Muscle layer of duodenum (tissue), 2 donors: ENCODE data around the gene KCNN1.

Experiments
- H3K27ac ChIP-seq: one replicate; pipeline ENCODE4 v1.7.0; 2013; ENCODE audit warnings: mild to moderate bottlenecking, low read length
- H3K27me3 ChIP-seq: one replicate; pipeline ENCODE4 v1.7.0; 2013; ENCODE audit warnings: low read depth, mild to moderate bottlenecking, control low read depth, low read length
- H3K36me3 ChIP-seq, 2 donors: one replicate each; pipeline ENCODE4 v1.7.0; 2013; ENCODE audit warnings: low read length in 2 of 2, control low read depth in 1 of 2, mild to moderate bottlenecking in 1 of 2; ENCODE audit not compliant: insufficient read depth in 2 of 2, control insufficient read depth in 1 of 2
- H3K4me1 ChIP-seq, 2 donors: one replicate each; pipeline ENCODE4 v1.7.0; 2013; ENCODE audit warnings: low read length in 2 of 2, mild to moderate bottlenecking in 2 of 2, control low read depth in 1 of 2, moderate library complexity in 1 of 2; ENCODE audit not compliant: insufficient read depth in 2 of 2, control insufficient read depth in 1 of 2
- H3K4me3 ChIP-seq, 2 donors: one replicate each; pipeline ENCODE4 v1.7.0; 2013; ENCODE audit warnings: low read length in 2 of 2, low read depth in 1 of 2, mild to moderate bottlenecking in 1 of 2
- H3K9me3 ChIP-seq, 2 donors: one replicate each; pipeline ENCODE4 v1.7.0; 2013; ENCODE audit warnings: low read length in 2 of 2, control low read depth in 1 of 2, mild to moderate bottlenecking in 1 of 2; ENCODE audit not compliant: control insufficient read depth in 1 of 2
- donor health status: healthy.

The KCNN1 gene

DNA sequence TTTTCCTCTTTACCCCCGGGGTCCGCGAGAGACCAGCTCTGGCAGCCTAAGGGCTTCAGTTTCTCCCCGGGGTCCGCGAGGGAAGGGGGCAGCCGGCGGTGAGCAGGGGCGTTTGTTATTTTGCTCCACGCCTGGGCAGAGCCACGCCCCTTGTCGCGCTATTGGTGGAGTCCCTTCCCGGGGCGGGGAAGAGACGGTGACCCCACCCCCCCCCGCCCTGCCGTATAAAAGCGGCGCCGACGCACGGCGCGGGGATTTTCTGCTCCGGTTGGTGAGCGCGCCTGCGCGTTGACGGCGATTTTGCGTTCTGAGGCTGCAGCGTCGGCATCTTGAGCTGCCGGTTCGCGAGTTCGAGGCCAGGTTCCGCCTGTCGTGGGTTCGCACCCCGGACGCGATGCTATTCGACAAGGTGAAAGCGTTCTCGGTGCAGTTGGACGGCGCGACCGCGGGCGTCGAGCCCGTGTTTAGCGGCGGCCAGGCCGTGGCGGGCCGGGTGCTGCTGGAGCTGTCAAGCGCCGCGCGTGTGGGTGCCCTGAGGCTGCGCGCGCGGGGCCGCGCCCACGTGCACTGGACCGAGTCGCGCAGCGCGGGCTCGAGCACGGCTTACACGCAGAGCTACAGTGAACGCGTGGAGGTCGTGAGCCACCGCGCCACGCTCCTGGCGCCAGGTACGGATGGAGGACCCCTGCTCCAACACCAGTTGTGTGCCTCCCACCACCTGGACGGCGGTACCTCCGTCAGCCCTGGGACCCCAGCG lies 41.2 kb downstream of the KCNN1 start, which contains the start of gene ARRDC2:
TSS of gene ARRDC2 (plus strand) at position 254 of the 757 bp plus-strand sequence. CDS start at position 395, 141 bp downstream.
- peak within 1 kb of the TSS; percentile 66 to 76 for H3K4me3 ChIP-seq
- H3K9me3 ChIP-seq = no peaks in the 10 kb centered on the region
- peak within 1 kb of the TSS; percentile 63 for H3K27ac ChIP-seq
- H3K36me3 ChIP-seq = peaks cover 17 to 28% of the 10 kb centered on the region in 2 donors
- peaks cover 0 to 20% of the 10 kb centered on the region in 2 donors for H3K4me1 ChIP-seq
- no peaks in the 10 kb centered on the region for H3K27me3 ChIP-seq

DNA sequence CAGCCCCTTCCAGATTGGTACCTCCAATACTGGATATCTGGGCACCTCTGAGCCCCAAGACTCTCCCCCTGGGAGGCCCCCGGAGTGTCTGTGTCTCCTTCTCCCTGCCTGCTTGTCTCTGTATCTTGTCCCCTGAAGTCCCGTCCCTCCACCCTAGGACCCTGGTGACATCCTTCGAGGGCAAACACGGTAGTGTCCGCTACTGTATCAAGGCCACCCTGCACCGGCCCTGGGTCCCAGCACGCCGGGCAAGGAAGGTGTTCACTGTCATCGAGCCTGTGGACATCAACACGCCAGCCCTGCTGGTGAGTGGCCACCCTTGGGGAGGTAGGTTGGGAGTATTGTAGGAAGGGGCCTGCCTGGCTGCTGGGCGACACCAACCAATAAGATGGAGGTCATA lies 41.9 kb downstream of the KCNN1 start:
- Histone ChIP-seq H3K27me3 (no peaks in the 10 kb centered on the region), H3K27ac (no peak overlapping the region), H3K36me3 (peaks cover 24 to 36% of the 10 kb centered on the region in 2 donors), H3K9me3 (no peaks in the 10 kb centered on the region), H3K4me1 (peaks cover 0 to 20% of the 10 kb centered on the region in 2 donors), H3K4me3 (peak overlapping the region; percentile 39 to 76)

DNA sequence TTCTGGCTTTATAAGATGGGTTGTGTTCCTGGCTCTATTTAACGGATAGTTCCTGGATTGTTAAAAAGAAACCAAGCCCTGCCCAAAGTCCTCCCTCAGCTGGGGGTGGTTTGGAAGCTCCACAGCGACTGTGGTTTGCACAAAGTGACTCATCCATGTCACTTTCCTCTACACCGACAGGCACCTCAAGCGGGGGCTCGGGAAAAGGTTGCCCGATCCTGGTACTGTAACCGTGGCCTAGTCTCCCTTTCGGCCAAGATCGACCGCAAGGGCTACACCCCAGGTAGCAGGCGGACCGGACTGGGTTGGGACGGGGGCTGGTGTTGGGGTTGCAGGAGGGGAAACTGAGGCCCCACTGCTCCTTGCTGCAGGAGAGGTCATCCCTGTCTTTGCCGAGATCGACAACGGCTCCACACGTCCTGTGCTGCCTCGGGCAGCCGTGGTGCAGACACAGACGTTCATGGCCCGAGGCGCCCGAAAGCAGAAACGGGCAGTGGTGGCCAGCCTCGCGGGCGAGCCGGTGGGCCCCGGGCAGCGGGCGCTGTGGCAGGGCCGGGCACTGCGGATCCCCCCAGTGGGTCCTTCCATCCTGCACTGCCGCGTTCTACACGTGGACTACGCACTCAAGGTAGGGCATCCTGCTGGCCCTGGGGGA lies 42.6 kb downstream of the KCNN1 start:
- Histone ChIP-seq H3K27ac (no peak overlapping the region), H3K9me3 (no peaks in the 10 kb centered on the region), H3K36me3 (peaks cover 24 to 41% of the 10 kb centered on the region in 2 donors), H3K27me3 (no peaks in the 10 kb centered on the region), H3K4me1 (peaks cover 0 to 20% of the 10 kb centered on the region in 2 donors), H3K4me3 (peak overlapping the region in 1 of 2 donors; percentile 76)

DNA sequence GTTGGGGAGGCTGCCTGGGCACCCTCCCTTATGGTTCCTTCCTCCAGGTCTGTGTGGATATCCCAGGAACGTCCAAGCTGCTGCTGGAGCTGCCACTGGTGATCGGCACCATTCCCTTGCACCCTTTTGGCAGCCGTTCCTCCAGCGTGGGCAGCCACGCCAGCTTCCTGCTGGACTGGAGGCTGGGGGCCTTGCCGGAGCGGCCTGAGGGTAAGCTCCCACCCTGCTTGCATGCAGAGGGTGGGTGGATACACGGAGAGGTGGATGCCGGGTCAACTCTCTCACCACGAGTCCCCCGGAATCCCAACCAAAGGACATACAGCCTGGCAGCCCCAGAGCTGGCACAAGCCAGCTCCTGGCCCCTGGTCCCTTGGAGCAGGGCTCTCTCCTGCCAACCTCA lies 43.2 kb downstream of the KCNN1 start:
- Histone ChIP-seq H3K36me3 (peaks cover 24 to 41% of the 10 kb centered on the region in 2 donors), H3K27me3 (no peaks in the 10 kb centered on the region), H3K27ac (no peak overlapping the region), H3K4me1 (peaks cover 0 to 20% of the 10 kb centered on the region in 2 donors), H3K4me3 (peak overlapping the region in 1 of 2 donors; percentile 30), H3K9me3 (no peaks in the 10 kb centered on the region)

DNA sequence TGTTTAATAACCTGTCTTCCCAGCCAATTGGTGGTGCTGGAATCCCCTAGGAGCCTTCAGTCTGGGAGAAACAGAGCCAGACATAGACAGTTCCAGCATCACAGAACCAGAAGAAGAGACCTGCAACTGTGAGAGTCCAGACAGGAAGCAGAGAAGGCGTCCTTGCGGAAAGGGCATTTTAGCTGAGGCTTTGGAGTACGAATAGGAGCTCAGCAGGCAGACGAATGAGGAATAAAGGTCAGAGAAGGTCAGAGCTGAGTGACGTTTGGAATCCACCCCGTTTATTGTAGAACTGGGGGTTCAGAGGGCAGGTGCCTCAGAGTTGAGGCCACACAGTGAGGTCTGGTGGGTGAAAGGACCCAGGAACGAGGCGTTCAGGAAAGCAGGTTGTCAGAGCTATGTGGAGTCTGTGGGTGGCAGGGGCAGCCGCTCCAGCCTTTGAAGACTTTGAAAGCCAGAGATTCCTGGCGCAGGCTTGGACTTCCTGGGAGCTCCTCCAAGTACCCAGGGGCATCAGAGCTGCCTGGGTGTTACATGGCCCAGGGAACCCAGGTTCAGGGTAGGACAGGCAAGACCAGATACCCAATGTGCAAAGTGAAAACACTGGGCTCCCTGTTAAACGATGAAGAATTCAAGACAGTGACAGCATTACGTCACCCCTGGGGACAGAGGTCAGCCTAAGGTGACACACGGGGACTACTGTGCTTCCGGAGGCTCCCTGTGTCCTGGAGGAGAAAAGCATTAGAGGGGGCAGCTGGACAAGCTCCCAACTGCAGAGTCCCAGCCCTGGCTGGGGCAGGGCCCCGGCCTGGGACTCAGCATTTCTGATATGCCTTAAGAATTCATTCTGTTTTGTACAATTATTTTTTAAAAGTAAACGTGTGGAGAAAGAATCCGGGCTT lies 46.6 kb downstream of the KCNN1 start:
- peaks cover 24 to 41% of the 10 kb centered on the region in 2 donors for H3K36me3 ChIP-seq
- H3K4me3 ChIP-seq = no peak overlapping the region
- no peak overlapping the region for H3K27ac ChIP-seq
- H3K4me1 ChIP-seq = peaks cover 0 to 8% of the 10 kb centered on the region in 2 donors
- no peaks in the 10 kb centered on the region for H3K9me3 ChIP-seq
- no peaks in the 10 kb centered on the region for H3K27me3 ChIP-seq

DNA sequence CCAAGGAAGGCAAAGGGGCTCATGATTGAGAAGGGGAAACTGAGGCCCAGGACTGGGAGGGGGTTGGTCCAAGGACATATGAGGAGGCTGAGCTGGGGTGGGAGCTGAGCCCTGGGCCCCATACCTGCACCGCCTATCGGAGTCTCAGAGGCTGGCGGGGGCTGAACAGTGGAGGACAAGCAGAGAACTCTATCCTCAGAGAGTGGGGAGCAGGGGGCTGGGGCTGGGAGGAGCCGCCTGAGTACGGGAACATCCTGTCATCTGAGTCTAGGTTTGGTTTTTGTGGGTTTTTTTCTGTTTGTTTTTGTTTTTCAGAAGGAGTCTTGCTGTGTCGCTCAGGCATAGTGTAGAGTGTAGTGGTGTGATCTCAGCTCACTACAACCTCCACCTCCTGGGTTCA lies 47.3 kb downstream of the KCNN1 start:
- Histone ChIP-seq H3K4me1 (peaks cover 0 to 6% of the 10 kb centered on the region in 2 donors), H3K4me3 (no peak overlapping the region), H3K27ac (no peak overlapping the region), H3K9me3 (no peaks in the 10 kb centered on the region), H3K36me3 (peaks cover 24 to 41% of the 10 kb centered on the region in 2 donors), H3K27me3 (no peaks in the 10 kb centered on the region)

DNA sequence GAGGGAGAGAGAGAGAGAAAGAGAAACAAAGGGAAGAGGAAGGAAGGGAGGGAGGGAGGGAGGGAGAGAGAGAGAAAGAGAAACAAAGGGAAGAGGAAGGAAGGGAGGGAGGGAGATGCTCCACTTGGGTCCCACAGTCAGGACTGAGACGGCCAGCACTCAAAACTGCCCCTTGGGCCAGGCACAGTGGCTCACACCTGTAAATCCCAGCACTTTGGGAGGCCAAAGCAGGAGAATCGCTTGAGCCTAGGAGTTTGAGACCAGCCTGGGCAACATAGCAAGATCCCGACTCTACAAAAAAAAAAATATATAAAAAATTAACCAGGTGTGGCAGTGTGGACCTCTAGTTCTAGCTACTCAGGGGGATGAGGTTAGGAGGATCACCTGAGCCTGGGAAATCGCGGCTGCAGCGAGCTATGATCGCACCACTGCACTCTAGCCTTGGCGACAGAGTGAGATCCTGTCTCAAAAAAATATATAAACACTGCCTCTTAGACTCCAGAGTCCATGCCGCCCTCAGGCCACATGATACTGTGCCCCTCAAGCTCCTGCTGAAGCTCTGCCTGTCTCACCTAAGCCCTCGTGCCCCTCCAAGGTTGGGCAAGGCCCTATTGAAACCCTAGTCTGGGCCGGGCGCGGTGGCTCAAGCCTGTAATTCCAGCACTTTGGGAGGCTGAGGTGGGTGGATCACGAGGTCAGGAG lies 49.5 kb downstream of the KCNN1 start:
- peaks cover 7 to 10% of the 10 kb centered on the region in 2 donors for H3K4me1 ChIP-seq

DNA sequence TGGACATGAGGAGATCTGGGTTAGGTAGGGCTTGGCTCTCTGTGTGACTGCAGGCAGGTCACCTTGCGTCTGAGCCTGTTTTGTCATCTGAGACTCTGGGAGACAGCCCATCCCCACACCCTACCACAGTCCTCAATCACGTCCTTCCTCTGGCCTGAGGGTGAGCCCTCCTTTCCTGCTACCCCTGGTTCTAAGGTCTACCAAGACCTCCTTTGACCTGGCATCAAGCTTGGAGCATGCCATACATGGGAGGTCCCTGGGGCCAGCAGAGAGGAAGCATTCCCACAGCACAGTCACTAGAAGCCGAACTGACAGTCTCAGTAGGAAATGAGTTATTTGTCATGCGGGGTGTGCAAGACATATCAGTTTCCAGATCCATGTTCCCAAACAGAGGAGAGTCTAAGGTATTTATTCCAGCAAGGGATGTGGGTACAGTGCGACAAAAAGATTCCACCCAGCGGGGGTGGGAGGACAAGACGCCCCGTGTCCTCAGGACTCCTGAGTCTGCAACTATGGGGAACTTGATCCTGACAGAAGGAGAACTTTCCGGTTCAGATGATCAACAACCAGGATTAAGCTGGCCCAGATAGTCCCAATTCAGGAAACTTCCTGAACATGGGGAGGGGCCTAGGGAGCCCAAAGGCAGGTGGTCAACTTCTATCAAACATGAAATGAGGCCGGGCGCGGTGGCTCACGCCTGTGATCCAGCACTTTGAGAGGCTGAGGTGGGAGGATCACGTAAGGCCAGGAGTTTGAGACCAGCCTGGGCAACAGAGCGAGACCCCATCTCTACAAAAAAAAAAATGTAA lies 50.6 kb downstream of the KCNN1 start:
- peak overlapping the region; percentile 23 for H3K27ac ChIP-seq
- no peaks in the 10 kb centered on the region for H3K9me3 ChIP-seq
- H3K27me3 ChIP-seq = no peaks in the 10 kb centered on the region
- H3K4me1 ChIP-seq = peaks cover 7 to 11% of the 10 kb centered on the region in 2 donors
- H3K36me3 ChIP-seq = peaks cover 14 to 19% of the 10 kb centered on the region in 2 donors
- H3K4me3 ChIP-seq = no peak overlapping the region

More for the DNA sequence above, 49.5 kb downstream of the KCNN1 start:
- no peak overlapping the region for H3K4me3 ChIP-seq
- H3K9me3 ChIP-seq = no peaks in the 10 kb centered on the region
- no peak overlapping the region for H3K27ac ChIP-seq
- peaks cover 14 to 22% of the 10 kb centered on the region in 2 donors for H3K36me3 ChIP-seq
- H3K27me3 ChIP-seq = no peaks in the 10 kb centered on the region

DNA sequence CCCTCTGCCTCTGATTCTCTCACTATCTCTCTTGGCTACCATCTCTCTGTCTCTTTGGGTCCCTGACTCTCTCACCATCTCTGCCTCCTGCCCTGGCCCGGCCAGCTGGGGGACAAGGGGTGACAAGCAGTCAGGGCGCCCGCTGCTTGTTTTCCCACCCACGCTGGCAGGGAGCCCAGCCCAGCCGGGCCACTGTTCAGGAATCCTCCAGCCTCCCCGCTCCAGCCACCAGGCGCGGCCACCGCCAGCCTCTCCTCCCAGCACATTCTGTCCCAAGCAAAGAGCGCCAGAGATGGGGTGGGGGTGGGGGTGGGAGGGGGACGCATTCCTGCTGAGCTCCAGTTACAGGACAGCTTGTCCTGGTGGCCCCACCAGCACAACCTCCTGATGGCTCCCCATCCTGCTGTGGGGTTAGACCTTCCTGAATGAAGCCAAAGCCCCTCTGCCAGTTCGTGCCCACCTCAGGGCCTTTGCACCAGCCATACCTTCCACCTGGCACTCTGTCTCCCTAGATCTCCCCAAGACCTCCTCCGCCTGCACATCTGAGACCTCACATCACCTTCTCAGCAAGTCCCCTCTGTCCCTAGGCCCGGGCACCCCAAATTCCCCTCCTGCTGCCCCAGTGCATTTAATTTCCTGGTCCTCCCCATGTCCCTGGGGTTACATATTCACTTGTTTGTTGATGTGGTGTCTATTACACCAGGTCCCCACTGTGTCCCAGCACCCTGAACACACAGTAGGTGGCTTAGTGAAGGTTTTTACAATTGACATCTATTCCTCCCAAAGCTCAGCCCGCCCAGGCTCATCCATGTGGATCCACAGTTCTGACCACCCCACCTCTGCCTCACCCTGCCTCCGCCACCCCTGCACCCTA lies 53.5 kb downstream of the KCNN1 start:
- Histone ChIP-seq H3K9me3 (no peaks in the 10 kb centered on the region), H3K36me3 (no peaks in the 10 kb centered on the region), H3K27ac (peak overlapping the region; percentile 45), H3K27me3 (no peaks in the 10 kb centered on the region), H3K4me1 (peaks cover 7 to 11% of the 10 kb centered on the region in 2 donors), H3K4me3 (peak overlapping the region in 1 of 2 donors; percentile 17)
